Dedifferentiated amniotic fluid mesenchymal stem cell (primary cell): Measurements from ENCODE around the gene FCHSD2.
"Not testable (repeated sequence)": the region's sequence is repeated elsewhere in the genome, so short reads cannot be mapped to it uniquely, and the experiment has no call there.

Experiments
- DNase-seq: peaks from one replicate; pipeline ENCODE4 v3.0.0-alpha.2; 2016; ENCODE audit errors: extremely low spot score

FCHSD2 gene

DNA sequence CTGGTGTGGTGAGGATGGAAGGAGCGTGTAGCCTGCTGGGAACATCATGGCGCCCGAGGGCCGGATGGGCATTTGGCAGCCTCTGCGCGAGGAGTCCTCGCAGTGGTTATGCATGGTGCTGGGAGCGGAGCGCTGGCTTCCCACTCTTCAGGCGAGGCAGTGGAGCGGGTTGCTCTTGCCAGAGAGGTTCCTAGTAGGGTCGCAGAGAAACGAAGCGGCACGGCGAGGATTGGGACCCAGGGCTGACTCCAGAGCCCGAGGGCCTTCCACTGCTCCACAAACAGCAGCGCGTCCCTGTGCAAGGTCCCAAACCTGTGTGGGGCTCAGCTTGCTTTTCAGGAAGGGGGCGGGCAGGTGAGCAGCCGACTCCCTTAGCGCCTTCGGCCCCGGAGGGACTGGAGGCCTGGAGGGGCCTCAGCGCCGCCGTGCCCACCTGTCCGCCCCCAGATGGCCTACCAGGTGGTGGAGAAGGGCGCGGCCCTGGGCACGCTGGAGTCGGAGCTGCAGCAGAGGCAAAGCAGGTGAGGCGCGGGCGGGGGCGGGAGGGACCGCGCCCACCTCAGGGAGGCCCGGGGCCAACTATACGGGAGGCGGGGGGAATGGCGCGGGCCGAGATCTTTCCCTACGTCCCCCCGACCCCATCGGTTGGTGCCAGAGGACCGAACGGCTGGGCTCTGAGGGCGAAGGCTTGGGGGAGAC is 320.7 kb downstream of the FCHSD2 start:
- no peak for DNase-seq

GRCh38 chr11:72820439-72821139 is 321.5 kb downstream of the FCHSD2 start:
- DNase-seq = no peak

GRCh38 chr11:72818971-72819370 is 323.1 kb downstream of the FCHSD2 start:
- no peak for DNase-seq

DNA sequence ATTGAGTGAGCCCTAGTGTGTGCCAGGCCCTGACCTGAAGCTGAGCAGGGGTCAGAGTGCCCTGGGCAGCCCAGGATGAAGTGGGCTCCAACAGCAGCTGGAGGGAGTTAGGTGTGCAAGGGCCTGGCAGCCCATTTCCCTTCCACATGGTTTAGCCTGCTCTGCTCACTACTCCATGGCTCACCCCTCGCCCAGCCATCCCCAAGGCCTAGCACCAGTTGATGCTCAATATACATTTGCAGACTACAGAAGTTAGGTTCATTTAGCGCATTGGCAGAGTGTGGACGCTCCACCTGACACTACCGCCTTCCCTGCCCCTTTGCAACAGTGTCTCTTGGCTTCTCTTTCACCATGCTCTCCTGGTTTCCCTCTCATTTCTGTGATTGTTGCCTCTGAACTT is 324.2 kb downstream of the FCHSD2 start:
- no peak for DNase-seq

DNA sequence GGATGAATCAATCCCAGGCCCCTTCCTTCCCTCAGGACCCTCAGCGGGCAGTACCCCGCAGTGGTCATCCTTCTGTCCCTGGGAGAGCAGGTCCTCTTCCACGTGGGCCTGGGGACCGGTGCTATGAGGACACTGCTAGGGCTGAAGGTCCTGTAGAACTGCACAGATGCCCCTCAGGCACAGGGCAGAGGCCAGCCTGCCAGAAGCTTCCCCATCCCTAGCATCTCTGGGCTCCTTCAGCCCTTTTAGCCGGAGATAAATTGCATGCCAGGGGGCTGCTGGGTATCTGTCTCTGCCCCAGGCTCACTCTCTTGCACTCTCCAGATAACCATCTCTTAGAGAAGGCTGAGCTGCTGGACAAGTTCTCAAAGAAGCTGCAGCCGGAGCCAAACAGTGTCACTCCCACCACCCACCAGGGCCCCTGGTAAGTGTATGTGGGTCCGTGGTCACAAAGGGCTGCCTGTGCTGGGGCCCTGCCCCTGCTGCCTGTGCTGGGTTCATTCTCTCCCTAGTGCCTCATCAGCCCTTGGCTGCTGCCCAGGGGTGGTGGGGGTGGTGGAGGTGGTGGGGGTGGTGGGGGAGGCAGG is 325.6 kb downstream of the FCHSD2 start:
- DNase-seq = no peak

GRCh38 chr11:72815110-72815618 is 327.0 kb downstream of the FCHSD2 start:
- no peak for DNase-seq

DNA sequence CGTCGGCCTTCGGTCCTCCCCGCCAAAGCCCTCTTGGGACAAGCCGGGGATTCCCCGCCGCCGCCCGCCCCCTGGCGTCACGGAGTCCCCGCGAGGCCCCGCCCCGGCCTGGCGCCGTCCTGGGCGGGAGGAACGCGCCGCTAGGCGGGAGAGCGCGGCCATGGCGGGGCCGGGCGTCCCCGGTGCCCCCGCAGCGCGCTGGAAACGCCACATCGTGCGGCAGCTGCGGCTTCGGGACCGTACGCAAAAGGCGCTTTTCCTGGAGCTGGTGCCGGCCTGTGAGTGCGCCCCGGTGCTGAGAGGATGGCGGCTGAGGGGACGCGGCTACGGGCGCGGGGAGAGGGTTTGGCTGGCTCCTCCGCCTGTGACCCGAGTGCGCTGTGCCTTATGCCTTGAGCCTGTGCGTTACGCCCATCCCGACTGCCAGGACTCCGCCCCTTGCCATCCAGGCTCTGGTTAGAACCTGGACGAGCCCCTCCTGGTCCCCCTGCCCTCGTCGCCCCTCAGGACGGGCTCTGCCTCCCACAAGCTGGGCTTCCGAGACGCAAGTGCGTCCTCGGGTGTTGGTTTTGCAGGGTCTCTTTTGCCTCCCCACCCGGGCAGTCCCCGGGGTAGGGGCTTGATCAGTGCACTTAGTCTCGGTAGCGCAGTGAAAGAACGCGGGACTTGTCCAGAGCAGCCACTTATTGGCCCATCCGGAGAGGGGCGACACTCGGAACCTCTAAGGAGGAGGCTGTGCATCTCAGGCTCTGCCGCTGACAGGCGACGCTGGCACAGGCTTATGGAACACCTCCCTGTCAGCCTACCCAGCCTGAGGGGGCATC is 327.6 kb downstream of the FCHSD2 start, which contains the start of gene ATG16L2:
Gene ATG16L2 (plus strand): TSS at position 126 of the 824 bp plus-strand sequence. CDS start 35 bp downstream, at position 161.
- DNase-seq = peak; percentile 67

DNA sequence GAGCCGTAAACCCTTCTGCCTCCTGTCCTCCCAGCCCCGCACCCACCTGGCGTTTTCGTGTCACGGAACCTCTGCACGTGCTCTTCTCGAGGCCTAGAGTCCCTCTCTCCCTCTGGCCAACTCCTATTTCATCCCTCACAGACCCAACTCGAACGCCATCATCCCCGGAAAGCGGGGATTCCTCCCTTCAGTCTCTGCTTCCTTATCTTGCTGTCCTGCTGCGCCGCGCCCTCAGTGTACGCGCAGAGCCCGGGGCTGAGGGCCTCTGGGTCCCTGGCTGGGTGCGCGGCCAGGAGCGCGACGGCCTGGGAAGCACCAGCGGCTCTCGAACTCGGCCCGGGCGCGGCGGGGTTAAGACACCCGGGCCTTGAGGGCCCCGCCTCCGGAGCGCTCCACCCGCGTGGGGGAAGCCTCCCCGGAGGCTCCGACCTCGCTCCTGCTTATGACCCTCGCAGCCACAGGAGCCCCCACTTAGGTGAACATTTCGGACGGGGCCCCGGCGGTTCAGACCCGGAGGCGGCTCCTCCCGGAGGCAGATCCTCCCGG is 328.3 kb downstream of the FCHSD2 start:
- DNase-seq = peak; percentile 60

- no peak for DNase-seq
Observed at GRCh38 chr11:72812967-72813739, 329.0 kb downstream of the FCHSD2 start.

- DNase-seq = no peak
Observed at GRCh38 chr11:72812604-72812966, 329.5 kb downstream of the FCHSD2 start.

DNA sequence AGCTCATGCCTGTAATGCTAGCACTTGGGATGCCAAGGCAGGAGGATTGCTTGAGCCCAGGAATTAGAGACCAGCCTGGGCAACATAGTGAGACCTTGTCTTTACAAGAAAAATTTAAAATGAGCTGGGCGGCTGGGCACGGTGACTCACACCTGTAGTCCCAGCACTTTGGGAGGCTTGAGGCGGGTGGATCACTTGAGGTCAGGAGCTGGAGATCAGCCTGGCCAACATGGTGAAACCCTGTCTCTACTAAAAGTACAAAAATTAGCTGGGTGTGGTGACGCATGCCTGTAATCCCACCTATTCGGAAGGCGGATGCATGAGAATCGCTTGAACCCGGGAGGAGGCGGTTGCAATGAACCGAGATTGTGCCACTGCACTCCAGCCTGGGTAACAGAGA is 330.4 kb downstream of the FCHSD2 start:
- not testable (repeated sequence) for DNase-seq

DNA sequence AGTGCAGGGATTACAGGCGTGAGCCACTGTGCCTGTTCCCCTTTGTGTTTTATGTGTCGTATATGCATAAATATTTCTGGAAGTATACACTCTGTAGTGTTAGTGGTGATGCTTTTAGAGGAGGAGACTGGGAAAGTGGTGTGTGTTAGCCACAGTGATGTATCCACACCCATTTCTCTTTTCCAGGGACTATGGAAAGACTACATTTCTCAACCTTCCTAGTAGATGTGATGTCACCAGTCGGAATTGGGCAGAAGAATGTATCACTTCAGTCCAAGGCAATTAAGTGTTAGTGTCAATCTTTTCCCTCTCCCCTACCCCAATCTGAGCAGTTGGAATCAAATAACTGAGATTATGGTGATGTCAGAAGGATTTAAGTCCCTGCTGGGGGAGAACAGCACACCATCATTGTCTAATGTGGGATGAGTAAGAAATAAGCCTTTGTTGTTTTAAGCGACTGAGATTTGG is 333.8 kb downstream of the FCHSD2 start:
- DNase-seq = no peak

DNA sequence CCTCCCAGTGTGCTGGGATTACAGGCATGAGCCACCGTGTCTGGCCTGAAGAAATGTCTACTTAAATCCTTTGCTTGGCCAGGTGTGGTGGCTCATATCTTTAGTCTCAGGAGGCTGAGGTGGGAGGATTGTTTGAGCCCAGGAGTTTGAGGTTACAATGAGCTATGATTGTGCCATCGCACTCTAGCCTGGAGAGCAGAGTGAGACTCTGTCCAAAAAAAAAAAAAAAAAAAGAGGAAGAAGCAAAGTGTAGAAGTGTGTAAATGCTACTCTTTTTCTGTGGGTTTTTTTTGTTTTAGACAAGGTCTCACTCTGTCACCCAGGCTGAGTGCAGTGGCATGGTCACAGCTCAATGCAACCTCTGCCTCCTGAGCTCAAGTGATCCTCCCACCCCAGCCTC is 334.3 kb downstream of the FCHSD2 start:
- no peak for DNase-seq

GRCh38 chr11:72807021-72807693 is 335.0 kb downstream of the FCHSD2 start:
- no peak for DNase-seq

GRCh38 chr11:72806378-72806777 is 335.7 kb downstream of the FCHSD2 start:
- DNase-seq = not testable (repeated sequence)

GRCh38 chr11:72805216-72805615 is 336.9 kb downstream of the FCHSD2 start:
- no peak for DNase-seq

- no peak for DNase-seq
Observed at GRCh38 chr11:72802822-72803221, 339.3 kb downstream of the FCHSD2 start.

DNA sequence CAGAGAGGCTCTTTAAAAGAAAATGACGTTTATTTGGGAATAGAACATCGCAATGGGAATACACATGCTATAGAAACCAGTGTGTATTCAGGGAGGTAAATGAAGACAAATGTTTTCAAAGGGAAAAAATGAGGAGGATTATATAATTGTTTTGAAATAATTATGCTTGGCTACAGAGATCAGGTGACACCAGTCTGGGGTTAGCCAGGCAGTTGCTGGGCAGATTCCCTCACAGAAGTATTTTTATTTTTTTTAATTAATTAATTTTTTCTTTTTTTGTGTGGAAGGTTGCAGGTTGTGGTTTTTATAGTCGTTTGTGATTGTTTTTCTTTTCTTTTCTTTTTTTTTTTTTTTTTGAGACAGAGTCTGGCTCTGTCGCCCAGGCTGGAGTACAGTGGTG is 342.7 kb downstream of the FCHSD2 start:
- no peak for DNase-seq

DNA sequence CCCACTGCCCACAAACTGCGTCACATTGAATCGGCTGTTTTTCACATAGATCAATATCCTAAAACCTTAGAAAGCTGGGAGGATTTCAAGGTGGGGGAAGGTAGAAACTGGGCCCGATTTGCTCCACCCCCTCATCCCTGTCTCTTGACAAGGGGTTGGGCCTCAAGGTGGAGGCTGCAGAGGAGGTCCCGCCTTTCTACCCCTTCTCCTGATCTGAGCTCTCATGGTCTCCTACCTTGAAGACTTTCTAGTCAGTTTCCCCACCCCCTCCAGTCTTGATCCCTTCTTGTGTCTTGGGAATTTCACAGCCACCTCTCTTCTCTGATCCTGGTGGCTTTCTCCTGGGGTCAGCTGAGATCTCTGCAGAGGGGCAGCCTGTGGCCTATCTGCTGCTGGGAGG is 343.8 kb downstream of the FCHSD2 start:
- no peak for DNase-seq
